Gastroesophageal sphincter (tissue), 3 donors: ENCODE data around the gene KLF2.

ENCODE experiments used
- CTCF ChIP-seq, 4 experiments: fragments of 200-600 bp in 2 of 4; fragments of 450-650 bp in 2 of 4; sonication (generic) in 1 of 4; IDR thresholded peaks; one replicate each; pipeline ENCODE4 v1.5.1; 2017 to 2019; ENCODE audit warnings: antibody characterized with exemption in 4 of 4, mild to moderate bottlenecking in 2 of 4, moderate library complexity in 2 of 4
- EP300 ChIP-seq: sonication (generic); formaldehyde crosslinking; IDR thresholded peaks from one replicate; pipeline ENCODE4 v1.6.1; 2017; ENCODE audit warnings: antibody characterized with exemption, mild to moderate bottlenecking
- POLR2A ChIP-seq, 2 donors: fragments of 450-650 bp; IDR thresholded peaks; one replicate each; pipeline ENCODE4 v1.6.1; 2017; ENCODE audit warnings: antibody characterized with exemption in 2 of 2, mild to moderate bottlenecking in 2 of 2, moderate library complexity in 1 of 2

GRCh38 chr19:16301999-16302694, 22.5 kb upstream of the KLF2 start:
- TF ChIP-seq CTCF (IDR thresholded peaks at IDR 0.05): no peak
- TF ChIP-seq POLR2A (IDR thresholded peaks at IDR 0.05): no peak
- TF ChIP-seq EP300: no peak
